GM21576 (cell line): ENCODE data around the gene LYST.
"Not testable (repeated sequence)": the region's sequence is repeated elsewhere in the genome, so short reads cannot be mapped to it uniquely, and the experiment has no call there.

Experiments used
- ATAC-seq: cut with Tn5 transposase; IDR thresholded peaks from one replicate; pipeline ENCODE4 v1.9.1; 2021; ENCODE audit warnings: mild to moderate bottlenecking, moderate library complexity; ENCODE audit not compliant: unreplicated experiment

Gene LYST

DNA sequence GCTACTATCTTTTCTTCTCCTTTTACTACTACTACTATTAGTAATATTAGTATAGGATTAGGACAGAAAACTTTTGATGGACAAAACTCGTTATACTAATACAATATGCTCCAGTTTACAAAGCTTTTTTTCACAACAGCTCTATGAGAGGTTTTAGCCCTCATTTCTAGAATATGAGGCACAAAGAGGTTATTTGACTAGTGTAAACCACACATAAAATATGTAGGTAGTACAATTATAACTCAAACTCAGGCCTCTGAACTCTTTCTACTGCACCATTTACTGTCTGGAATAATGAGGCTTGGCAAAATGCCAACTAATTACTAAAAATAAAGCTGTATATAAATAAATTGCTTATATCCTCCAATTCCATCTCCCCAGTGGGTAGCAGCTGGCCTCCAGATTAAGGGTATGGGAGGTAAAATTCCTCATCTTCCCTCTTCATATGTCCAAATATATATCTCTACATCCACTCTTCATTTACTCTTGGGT is 99.9 kb downstream of the LYST start:
- no peak for ATAC-seq

DNA sequence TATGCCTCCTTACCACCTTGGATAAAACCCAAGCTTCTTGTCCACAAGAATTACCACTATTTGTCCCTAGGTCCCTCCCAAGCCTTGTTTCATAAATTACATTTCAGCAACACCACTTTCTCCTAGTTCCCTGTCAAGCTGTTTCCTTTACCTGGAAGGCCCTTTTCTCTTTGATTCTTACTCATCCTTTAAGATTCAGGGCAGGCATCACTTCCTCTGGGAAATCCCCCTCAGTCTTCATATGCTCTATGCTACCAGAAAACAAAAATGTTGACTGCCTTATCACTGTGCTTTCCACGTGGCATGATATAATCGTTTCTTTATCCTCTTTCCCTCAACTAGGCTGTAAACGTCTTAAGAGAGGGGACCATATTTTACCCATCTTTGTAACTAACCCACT is 102.7 kb downstream of the LYST start:
- ATAC-seq: no peak

- ATAC-seq: no peak
These were observed 107.4 kb downstream of the LYST start for GRCh38 chr1:235759336-235759735.

DNA sequence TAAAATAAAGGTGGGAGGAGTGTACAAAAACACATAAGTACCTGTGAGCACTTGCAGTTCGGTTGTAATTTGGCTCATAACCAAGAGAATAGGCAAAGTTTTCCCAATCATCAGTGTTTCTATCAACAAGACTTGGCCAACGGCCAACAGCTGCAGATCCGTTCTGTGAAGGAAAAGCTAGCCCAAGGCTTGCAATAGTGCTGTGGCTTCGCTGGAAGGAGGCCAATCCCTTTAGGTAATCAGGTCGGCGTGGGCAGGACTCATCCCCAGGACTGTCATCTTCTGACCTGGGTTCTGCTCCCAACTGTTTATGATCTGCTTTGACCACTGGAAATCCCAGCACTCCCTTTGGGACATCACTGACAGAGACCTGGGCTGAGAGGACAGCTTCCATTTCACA is 107.8 kb downstream of the LYST start:
- ATAC-seq: no peak

GRCh38 chr1:235757587-235758096 is 109.1 kb downstream of the LYST start:
- ATAC-seq: no peak

DNA sequence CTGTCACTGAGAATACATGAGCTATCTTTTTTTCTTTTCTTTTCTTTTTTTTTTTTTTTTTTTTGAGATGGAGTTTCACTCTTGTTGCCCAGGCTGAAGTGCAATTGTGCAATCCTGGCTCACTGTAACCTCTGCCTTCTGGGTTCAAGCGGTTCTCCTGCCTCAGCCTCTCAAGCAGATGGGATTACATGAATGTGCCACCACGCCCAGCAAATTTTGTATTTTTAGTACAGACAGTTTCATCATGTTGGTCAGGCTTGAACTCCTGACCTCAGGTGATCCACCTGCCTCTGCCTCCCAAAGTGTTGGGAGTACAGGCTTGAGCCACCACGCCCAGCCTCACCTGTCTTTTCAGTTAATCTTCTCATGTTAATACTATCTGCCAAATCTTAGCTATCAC is 112.5 kb downstream of the LYST start:
- ATAC-seq: not testable (repeated sequence)

DNA sequence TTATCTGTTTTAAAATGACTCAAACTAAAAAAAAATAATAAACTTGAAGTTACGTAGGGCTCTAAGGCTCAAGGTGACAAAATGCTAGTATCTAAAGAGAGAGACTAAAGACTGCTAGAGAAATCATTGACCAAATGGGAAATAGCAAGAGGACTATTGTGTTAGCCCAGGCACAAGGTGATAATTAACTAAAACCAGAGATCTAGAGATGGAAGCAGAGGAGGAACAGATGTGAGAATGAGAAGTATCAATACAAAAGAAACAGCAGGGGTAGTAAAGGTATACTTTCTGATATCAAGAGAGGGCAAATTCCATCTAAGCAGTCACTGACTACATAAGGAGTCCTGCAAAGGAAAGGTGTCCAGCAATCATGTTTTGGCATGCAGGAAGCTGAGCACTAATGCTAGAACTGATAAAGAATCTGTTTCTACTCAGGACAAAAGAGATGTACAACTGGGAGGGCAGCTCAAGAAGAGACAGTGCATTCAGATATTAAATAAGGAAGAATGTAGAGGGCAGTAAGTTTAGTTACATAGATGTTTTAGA is 116.9 kb downstream of the LYST start:
- ATAC-seq: no peak

DNA sequence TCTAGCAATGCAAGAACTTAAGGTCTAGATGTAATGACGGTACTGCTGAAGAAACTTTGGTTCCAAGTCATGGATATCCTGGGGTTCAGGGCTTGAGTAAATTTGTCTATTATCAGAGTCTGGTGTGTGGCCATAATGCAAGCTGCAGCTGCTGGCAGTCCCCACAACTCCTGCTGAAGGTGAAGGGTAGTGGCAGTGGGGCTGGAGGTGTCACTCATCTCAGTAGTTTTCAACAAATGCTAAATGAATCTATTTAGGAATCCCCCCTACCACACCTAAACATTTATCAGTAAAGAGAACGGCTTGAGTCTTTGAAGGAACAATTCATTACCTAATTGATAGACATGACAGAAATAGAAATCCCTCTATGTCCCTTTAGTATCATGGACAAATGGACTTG is 118.0 kb downstream of the LYST start:
- ATAC-seq: no peak

- ATAC-seq: no peak
These were observed 120.5 kb downstream of the LYST start for GRCh38 chr1:235746245-235746644.

DNA sequence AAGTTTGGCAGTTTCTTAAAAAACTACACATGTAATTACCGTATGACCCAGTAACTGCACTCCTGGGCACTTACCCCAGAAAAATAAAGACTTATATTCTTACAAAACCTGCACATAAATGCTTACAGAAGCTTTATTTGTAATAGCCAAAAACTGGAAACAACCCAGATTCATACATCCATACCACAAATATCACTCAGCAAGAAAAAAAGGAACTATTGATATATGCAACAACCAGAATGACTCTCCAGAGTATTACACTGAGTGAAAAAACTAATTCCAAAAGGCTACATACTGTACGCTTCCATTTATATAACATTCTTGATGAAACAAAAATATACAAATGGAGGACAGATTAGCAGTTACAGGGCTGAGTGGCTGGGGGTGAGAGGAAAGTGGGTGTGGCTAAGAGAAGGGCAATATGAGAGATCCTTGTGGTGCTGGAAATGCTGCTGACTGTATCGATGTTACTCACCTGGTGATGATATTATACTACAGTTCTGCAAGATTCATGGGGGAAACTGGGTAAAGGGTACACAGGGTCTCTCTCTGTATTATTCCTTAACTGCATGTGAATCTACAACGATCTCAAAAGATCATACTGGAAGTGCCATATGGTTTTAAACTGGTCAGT is 121.1 kb downstream of the LYST start:
- ATAC-seq: no peak

- ATAC-seq: no peak
These were observed 123.6 kb downstream of the LYST start for GRCh38 chr1:235742914-235743599.

- no peak for ATAC-seq
These were observed 125.4 kb downstream of the LYST start for GRCh38 chr1:235741294-235741693.

- ATAC-seq: no peak
These were observed 127.1 kb downstream of the LYST start for GRCh38 chr1:235739631-235740030.

- no peak for ATAC-seq
These were observed 127.6 kb downstream of the LYST start for GRCh38 chr1:235739124-235739523.

DNA sequence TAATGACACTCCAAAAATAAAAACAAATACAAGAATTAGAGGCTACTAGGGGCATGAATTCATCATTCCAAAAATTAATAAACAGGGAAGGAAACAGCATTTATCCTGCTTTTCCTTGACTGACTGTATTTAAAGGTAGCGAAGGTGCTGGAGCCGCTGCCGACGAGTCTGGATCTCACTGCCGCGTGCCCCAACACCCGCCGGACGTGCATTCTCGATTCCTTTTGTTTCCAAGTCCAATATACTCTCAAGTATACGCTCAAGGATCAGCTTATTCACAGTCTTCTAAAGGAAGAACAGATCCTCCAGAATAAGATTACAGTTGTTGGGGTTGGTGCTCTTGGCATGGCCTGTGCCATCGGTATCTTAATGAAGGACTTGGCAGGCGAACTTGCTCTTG is 129.0 kb downstream of the LYST start:
- ATAC-seq: no peak

GRCh38 chr1:235736263-235736662 is 130.4 kb downstream of the LYST start:
- no peak for ATAC-seq

GRCh38 chr1:235735621-235736020 is 131.1 kb downstream of the LYST start:
- ATAC-seq: no peak

DNA sequence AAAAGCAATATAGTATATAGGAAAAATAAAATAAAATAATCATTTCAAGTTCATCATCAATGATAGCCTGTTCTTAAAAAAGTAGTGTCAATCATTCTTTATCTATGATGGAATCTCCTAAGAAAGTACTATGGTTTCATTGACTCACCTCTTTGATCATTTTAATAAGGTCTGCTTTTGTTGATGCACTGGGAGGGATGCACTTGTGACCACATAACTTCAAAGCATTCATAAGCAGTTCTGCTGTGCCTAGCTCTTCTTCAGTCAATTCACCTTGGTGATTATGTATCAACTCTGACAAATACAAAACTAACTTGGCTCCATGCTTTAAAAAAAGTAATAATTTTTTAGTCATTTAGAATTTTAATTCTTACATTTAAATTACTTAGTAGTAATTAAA is 132.4 kb downstream of the LYST start:
- no peak for ATAC-seq

DNA sequence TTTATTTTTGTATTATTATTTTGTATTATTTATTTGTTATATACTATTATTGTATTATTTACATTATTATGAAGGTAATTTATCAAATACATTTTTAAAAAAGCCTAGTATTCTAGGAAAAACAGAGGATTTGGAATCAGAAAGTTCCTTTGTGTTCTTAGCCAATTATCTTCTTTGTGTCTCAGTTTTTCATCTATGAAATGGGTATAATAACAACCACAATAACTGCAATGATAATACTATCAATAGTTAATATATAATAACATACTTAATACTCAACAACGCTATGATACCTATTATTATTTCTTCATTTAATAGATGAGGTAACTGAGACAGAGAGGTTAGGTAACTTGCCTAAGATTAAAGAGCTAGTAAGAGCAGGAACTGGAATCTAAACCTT is 136.7 kb downstream of the LYST start:
- no peak for ATAC-seq

- ATAC-seq: no peak
These were observed 140.1 kb downstream of the LYST start for GRCh38 chr1:235726557-235726956.

DNA sequence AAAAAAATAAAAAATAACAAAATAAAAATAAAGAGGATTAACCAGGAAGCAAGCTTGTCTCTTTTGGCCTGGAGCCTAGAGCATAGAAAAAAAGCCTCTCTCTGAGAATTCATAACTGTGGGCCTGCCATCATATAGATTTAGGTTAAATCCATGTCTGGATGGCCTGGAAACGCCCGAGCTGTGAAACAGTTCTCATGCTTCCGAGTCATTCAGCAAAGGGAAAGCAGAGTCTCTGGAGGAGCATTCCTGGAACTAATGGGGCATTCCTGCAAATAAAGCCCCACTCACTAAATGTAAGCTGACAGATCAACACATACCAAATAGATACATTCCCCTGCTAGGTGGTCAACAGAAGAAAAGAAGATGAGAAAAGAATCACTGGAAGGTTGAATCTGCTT is 141.3 kb downstream of the LYST start:
- no peak for ATAC-seq

DNA sequence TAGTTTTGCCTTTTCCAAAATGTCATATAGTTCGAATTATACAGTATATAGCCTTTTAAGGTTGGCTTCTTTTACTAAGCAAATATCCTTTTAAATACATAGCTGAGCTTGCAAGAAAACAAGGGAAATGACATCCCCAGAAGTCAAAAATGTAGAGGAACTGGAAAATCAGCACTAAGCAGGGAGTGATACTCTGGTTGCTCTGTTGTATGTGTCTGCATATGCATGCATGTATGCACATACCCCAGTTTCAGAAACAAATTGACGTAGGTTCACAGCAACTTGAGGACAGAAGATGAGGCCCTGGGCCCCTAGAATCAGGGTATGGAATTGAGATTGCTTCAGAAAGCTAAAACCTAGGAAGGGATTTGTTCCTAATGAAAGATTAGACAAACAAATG is 142.0 kb downstream of the LYST start:
- ATAC-seq: no peak
